Panc1 (cell line): Measurements from ENCODE around the gene FRMD4A. TPM values are rescaled to one million over a fixed set of nuclear protein-coding genes. Genes with fewer than 3 reads are reported as not detected.
A peak's percentile ranks its signal among the peaks of the same experiment; 100 is the strongest.

Experiments used
- ATAC-seq: fragments of 200-7000 bp; cut with Tn5 transposase; 2 replicates; pipeline ENCODE4 v1.9.1; 2020; ENCODE audit warnings: mild to moderate bottlenecking, moderate library complexity
- BruUV-seq: library from RNA; stranded (reverse); fragments of 400-500 nt; replicated peaks from 2 replicates; lab custom pipeline; 2021; lab: Mats Ljungman, UMichigan
- CTCF ChIA-PET: fragments of 300-600 bp; sonication (Branson Sonifier 250); formaldehyde crosslinking; loops from one replicate; lab custom pipeline; 2022; ENCODE audit warnings: antibody characterized with exemption; lab: Charles Lee
- POLR2A ChIA-PET: fragments of 300-600 bp; sonication (Branson Sonifier 250); formaldehyde crosslinking; loops from one replicate; lab custom pipeline; 2022; ENCODE audit warnings: antibody characterized with exemption; lab: Charles Lee
- DNase-seq: peaks from one replicate; pipeline ENCODE4 v3.0.0-alpha.2; 2010; ENCODE audit warnings: low read depth, low spot score
- H3K27ac ChIP-seq: 2 replicates; pipeline ENCODE4 v1.5.1; 2011; ENCODE audit warnings: mild to moderate bottlenecking, low read length, inconsistent platforms
- H3K27me3 ChIP-seq: fragments of 200-500 bp; sonication (Bioruptor generic); 2 replicates; pipeline ENCODE4 v1.6.0; 2014; ENCODE audit warnings: low read length, inconsistent platforms; ENCODE audit not compliant: control insufficient read depth, insufficient read depth
- H3K36me3 ChIP-seq: fragments of 200-500 bp; sonication (Bioruptor generic); 2 replicates; pipeline ENCODE4 v1.5.1; 2014; ENCODE audit warnings: inconsistent platforms, mild to moderate bottlenecking, low read length, moderate library complexity; ENCODE audit not compliant: control insufficient read depth, insufficient read depth
- H3K4me1 ChIP-seq: 2 replicates; pipeline ENCODE4 v1.5.1; 2011; ENCODE audit warnings: inconsistent platforms, mild to moderate bottlenecking, low read length, moderate library complexity; ENCODE audit not compliant: control insufficient read depth, insufficient read depth
- H3K4me3 ChIP-seq, 2 experiments: 2 replicates each; pipeline ENCODE4 v1.5.1; 2011 to 2012; ENCODE audit warnings: low read depth in 2 of 2, low read length in 2 of 2, mild to moderate bottlenecking in 2 of 2, inconsistent platforms in 1 of 2, moderate library complexity in 1 of 2
- H3K9me3 ChIP-seq: fragments of 200-500 bp; sonication (Bioruptor generic); 2 replicates; pipeline ENCODE4 v1.5.1; 2014; ENCODE audit warnings: low read depth, mild to moderate bottlenecking, inconsistent platforms, low read length, moderate library complexity; ENCODE audit not compliant: control insufficient read depth, insufficient read depth
- CTCF ChIP-seq: fragments of 450-650 bp; IDR thresholded peaks from 2 replicates; pipeline ENCODE4 v1.5.1; 2017; ENCODE audit warnings: mild to moderate bottlenecking
- POLR2AphosphoS5 ChIP-seq: IDR thresholded peaks from 2 replicates; pipeline ENCODE4 v1.6.1; 2012; ENCODE audit warnings: mild to moderate bottlenecking, low read depth, low read length, moderate library complexity
- SIN3A ChIP-seq: IDR thresholded peaks from 2 replicates; pipeline ENCODE4 v1.6.1; 2012; ENCODE audit warnings: low read depth, mild to moderate bottlenecking, low read length, moderate library complexity, borderline replicate concordance; ENCODE audit not compliant: insufficient read depth
- TCF7L2 ChIP-seq: IDR thresholded peaks from 2 replicates; pipeline ENCODE4 v1.6.1; 2011; ENCODE audit warnings: mild to moderate bottlenecking, low read depth, low read length, inconsistent platforms
- in situ Hi-C: cut with HindIII; loops from 2 replicates; pipeline ENCODE4 v1.10.0; 2016; ENCODE audit warnings: low sequenced_read_pairs, low pct_unique_long_range_greater_than_20kb
- intact Hi-C: fragments of 100-400 bp; cut with micrococcal nuclease; formaldehyde crosslinking; loops from one replicate; pipeline ENCODE4 v1.10.0; 2022; ENCODE audit not compliant: unreplicated experiment
- total RNA-seq: library from RNA; stranded (reverse); gene quantifications from one replicate; pipeline ENCODE4 v1.2.1, GENCODE V29; 2021; ENCODE audit not compliant: unreplicated experiment
- TF ChIP-seq, protein P1 (sequence below), 2 experiments: IDR thresholded peaks; 2 replicates each; pipeline ENCODE4 v1.6.1; 2011 to 2012; ENCODE audit warnings: low read depth in 2 of 2, control low read depth in 1 of 2, low read length in 1 of 2, mild to moderate bottlenecking in 1 of 2, moderate library complexity in 1 of 2; ENCODE audit not compliant: insufficient read depth in 1 of 2

Gene FRMD4A
- total RNA-seq, 1 experiment from 2014 or later, result 7.1 TPM

GRCh38 chr10:13721486-13721885, 609.2 kb downstream of the FRMD4A start:
- Histone ChIP-seq H3K27me3 (no peaks in the 10 kb centered on the region), H3K36me3 (no peaks in the 10 kb centered on the region), H3K4me3 (no peak overlapping the region), H3K27ac (no peak overlapping the region), H3K4me1 (peaks cover 3% of the 10 kb centered on the region; the same call in 1 of the 2 replicates), H3K9me3 (no peaks in the 10 kb centered on the region)
- no peak for DNase-seq
- TF ChIP-seq, protein P1, sequence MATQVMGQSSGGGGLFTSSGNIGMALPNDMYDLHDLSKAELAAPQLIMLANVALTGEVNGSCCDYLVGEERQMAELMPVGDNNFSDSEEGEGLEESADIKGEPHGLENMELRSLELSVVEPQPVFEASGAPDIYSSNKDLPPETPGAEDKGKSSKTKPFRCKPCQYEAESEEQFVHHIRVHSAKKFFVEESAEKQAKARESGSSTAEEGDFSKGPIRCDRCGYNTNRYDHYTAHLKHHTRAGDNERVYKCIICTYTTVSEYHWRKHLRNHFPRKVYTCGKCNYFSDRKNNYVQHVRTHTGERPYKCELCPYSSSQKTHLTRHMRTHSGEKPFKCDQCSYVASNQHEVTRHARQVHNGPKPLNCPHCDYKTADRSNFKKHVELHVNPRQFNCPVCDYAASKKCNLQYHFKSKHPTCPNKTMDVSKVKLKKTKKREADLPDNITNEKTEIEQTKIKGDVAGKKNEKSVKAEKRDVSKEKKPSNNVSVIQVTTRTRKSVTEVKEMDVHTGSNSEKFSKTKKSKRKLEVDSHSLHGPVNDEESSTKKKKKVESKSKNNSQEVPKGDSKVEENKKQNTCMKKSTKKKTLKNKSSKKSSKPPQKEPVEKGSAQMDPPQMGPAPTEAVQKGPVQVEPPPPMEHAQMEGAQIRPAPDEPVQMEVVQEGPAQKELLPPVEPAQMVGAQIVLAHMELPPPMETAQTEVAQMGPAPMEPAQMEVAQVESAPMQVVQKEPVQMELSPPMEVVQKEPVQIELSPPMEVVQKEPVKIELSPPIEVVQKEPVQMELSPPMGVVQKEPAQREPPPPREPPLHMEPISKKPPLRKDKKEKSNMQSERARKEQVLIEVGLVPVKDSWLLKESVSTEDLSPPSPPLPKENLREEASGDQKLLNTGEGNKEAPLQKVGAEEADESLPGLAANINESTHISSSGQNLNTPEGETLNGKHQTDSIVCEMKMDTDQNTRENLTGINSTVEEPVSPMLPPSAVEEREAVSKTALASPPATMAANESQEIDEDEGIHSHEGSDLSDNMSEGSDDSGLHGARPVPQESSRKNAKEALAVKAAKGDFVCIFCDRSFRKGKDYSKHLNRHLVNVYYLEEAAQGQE (IDR thresholded peaks at IDR 0.05; ENCODE audit: insufficient read depth in 1 of 2, low read depth in 2 of 2, low read length in 1 of 2), result no peak
- no peak for TF ChIP-seq POLR2AphosphoS5
- no peak for TF ChIP-seq CTCF
- TF ChIP-seq SIN3A, result no peak
- TF ChIP-seq TCF7L2, result no peak
- no peak for ATAC-seq
- no TSS peak for BruUV-seq
- in situ Hi-C loops, result no loop called here
- POLR2A ChIA-PET, result no interaction called here
- CTCF ChIA-PET, result no interaction called here
- intact Hi-C loops, result no loop called here

- H3K27ac ChIP-seq, result no peak overlapping the region
- H3K4me3 ChIP-seq, result no peak overlapping the region
- ATAC-seq (no peak), DNase-seq (no peak)
- POLR2A ChIA-PET, result no interaction called here
- H3K27me3 ChIP-seq, result no peaks in the 10 kb centered on the region
- intact Hi-C loops, result no loop called here
- TF ChIP-seq TCF7L2 (0 out of 2 replicates have a peak, but pooled peaks have one; percentile 14), SIN3A (no peak)
- H3K4me1 ChIP-seq, result peaks cover 3% of the 10 kb centered on the region; the same call in 1 of the 2 replicates
- no peaks in the 10 kb centered on the region for H3K36me3 ChIP-seq
- H3K9me3 ChIP-seq, result no peaks in the 10 kb centered on the region
- in situ Hi-C loops, result no loop called here
- no TSS peak for BruUV-seq
- CTCF ChIA-PET, result no interaction called here
These were observed 610.0 kb downstream of the FRMD4A start for GRCh38 chr10:13720699-13721098.

- TF ChIP-seq TCF7L2 (no peak), SIN3A (no peak), POLR2AphosphoS5 (no peak), CTCF (no peak)
- TF ChIP-seq, protein P1 (IDR thresholded peaks at IDR 0.05; ENCODE audit: insufficient read depth in 1 of 2, low read depth in 2 of 2, low read length in 1 of 2), result no peak
- ATAC-seq, result no peak
- no peaks in the 10 kb centered on the region for H3K36me3 ChIP-seq
- no peaks in the 10 kb centered on the region for H3K27me3 ChIP-seq
- intact Hi-C loops, result no loop called here
- H3K27ac ChIP-seq, result no peak overlapping the region
- H3K4me1 ChIP-seq, result peaks cover 3% of the 10 kb centered on the region; the same call in 1 of the 2 replicates
- H3K4me3 ChIP-seq, result no peak overlapping the region
- BruUV-seq, result no TSS peak
- H3K9me3 ChIP-seq, result no peaks in the 10 kb centered on the region
- ChIA-PET CTCF (no interaction called here), POLR2A (no interaction called here)
- in situ Hi-C loops, result no loop called here
- no peak for DNase-seq
These were observed 611.3 kb downstream of the FRMD4A start for GRCh38 chr10:13719425-13719824.
